Measurements from ENCODE around the gene TRIM22.
"Not testable (repeated sequence)": the region's sequence is repeated elsewhere in the genome, so short reads cannot be mapped to it uniquely, and the experiment has no call there.

TRIM22 gene

GRCh38 chr11:5691964-5692361 is 2.4 kb downstream of the TRIM22 start:
- no peak for DNase-seq

GRCh38 chr11:5694642-5695041 is 5.1 kb downstream of the TRIM22 start:
- no peak for DNase-seq

- DNase-seq, result no peak
Observed at GRCh38 chr11:5695580-5695979, 6.0 kb downstream of the TRIM22 start.

- peak; percentile 56 for DNase-seq
Observed at GRCh38 chr11:5696210-5696609, 6.6 kb downstream of the TRIM22 start.

GRCh38 chr11:5698281-5698680 is 8.7 kb downstream of the TRIM22 start:
- DNase-seq, result no peak

GRCh38 chr11:5700421-5701054 is 10.9 kb downstream of the TRIM22 start:
- DNase-seq, result no peak

- DNase-seq, result no peak
Observed at GRCh38 chr11:5701055-5701577, 11.5 kb downstream of the TRIM22 start.

- DNase-seq, result no peak
Observed at GRCh38 chr11:5703741-5704536, 14.3 kb downstream of the TRIM22 start.

- DNase-seq, result no peak
Observed at GRCh38 chr11:5705688-5706087, 16.1 kb downstream of the TRIM22 start.

GRCh38 chr11:5712507-5712906 is 22.9 kb downstream of the TRIM22 start:
- no peak for DNase-seq

- DNase-seq, result no peak
Observed at GRCh38 chr11:5713695-5714094, 24.1 kb downstream of the TRIM22 start.

- DNase-seq, result not testable (repeated sequence)
Observed at GRCh38 chr11:5716518-5716917, 26.9 kb downstream of the TRIM22 start.

GRCh38 chr11:5719703-5720495 is 30.3 kb downstream of the TRIM22 start:
- no peak for DNase-seq

GRCh38 chr11:5722622-5723021 is 33.0 kb downstream of the TRIM22 start:
- DNase-seq, result no peak

GRCh38 chr11:5726351-5726750 is 36.8 kb downstream of the TRIM22 start:
- no peak for DNase-seq

- no peak for DNase-seq
Observed at GRCh38 chr11:5727691-5728090, 38.1 kb downstream of the TRIM22 start.

- DNase-seq, result no peak
Observed at GRCh38 chr11:5736396-5736795, 46.8 kb downstream of the TRIM22 start, which contains the start of gene OR56B1. TSS of gene OR56B1 (plus strand) at chr11:5736448. CDS start at chr11:5736517, 69 bp downstream.

- no peak for DNase-seq
Observed at GRCh38 chr11:5737091-5737490, 47.5 kb downstream of the TRIM22 start.

- DNase-seq, result no peak
Observed at GRCh38 chr11:5737670-5738392, 48.2 kb downstream of the TRIM22 start.

- no peak for DNase-seq
Observed at GRCh38 chr11:5738431-5738830, 48.8 kb downstream of the TRIM22 start.

GRCh38 chr11:5746614-5747013 is 57.0 kb downstream of the TRIM22 start:
- DNase-seq, result no peak

GRCh38 chr11:5749836-5750235 is 60.2 kb downstream of the TRIM22 start:
- DNase-seq, result no peak

GRCh38 chr11:5753943-5754342 is 64.4 kb downstream of the TRIM22 start, which contains the start of gene OR52N4:
TSS of gene OR52N4 (plus strand) at chr11:5754243. CDS start at chr11:5754741, 498 bp downstream.
- no peak for DNase-seq

All from islet precursor cell (in vitro differentiated cells).